ENCODE results near the gene EYA4. TPM values are rescaled to one million over a fixed set of nuclear protein-coding genes. Genes with fewer than 3 reads are reported as not detected.

Gene EYA4
- total RNA-seq, 1 donor from 2014 or later = 1.6 TPM

- Histone ChIP-seq H3K4me2 (ENCODE audit: low read length) (no peak overlapping the region), H3K4me1 (ENCODE audit: insufficient read depth, low read length) (peaks cover 5% of the 10 kb centered on the region), H3K9ac (ENCODE audit: low read length) (no peak overlapping the region), H3K36me3 (ENCODE audit: insufficient read depth, low read length) (no peaks in the 10 kb centered on the region), H3K79me2 (ENCODE audit: insufficient read depth, low read length) (no peaks in the 10 kb centered on the region), H3K4me3 (ENCODE audit: insufficient read depth, low read depth, low read length) (no peak overlapping the region), H3K9me3 (ENCODE audit: insufficient read depth, low read depth, low read length) (no peaks in the 10 kb centered on the region), H4K20me1 (ENCODE audit: insufficient read depth, low read length) (no peaks in the 10 kb centered on the region), H3K27ac (ENCODE audit: low read depth, low read length) (no peak overlapping the region), H2AFZ (ENCODE audit: low read depth, low read length) (no peak overlapping the region), H3K27me3 (ENCODE audit: insufficient read depth, low read length) (peaks cover 3% of the 10 kb centered on the region)
- no peaks in the 10 kb centered on the region for H3K9me3 Mint-ChIP-seq (ENCODE audit: unreplicated experiment)
- DNase-seq (ENCODE audit: low read depth) (no peak), FAIRE-seq (no peak)
- H3K27ac Mint-ChIP-seq (ENCODE audit: unreplicated experiment) = no peak overlapping the region
- H3K4me1 Mint-ChIP-seq (ENCODE audit: low read depth, unreplicated experiment) = peaks cover 3% of the 10 kb centered on the region
- H3K4me3 Mint-ChIP-seq (ENCODE audit: unreplicated experiment) = no peak overlapping the region
- no peaks in the 10 kb centered on the region for H3K36me3 Mint-ChIP-seq (ENCODE audit: low read depth, unreplicated experiment)
- TF ChIP-seq EZH2 (IDR thresholded peaks at IDR 0.05; ENCODE audit: insufficient read depth, low read length) = no peak
- TF ChIP-seq CTCF (IDR thresholded peaks at IDR 0.05; ENCODE audit: insufficient read depth, low read depth, low read length) = no peak
- H3K27me3 Mint-ChIP-seq (ENCODE audit: low read depth, unreplicated experiment) = peaks cover 2% of the 10 kb centered on the region
These were observed 10.5 kb downstream of the EYA4 start for GRCh38 chr6:133251688-133252087.

GRCh38 chr6:133254552-133255228, 13.5 kb downstream of the EYA4 start:
- DNase-seq (ENCODE audit: low read depth) (peak; percentile 47), FAIRE-seq (no peak)
- Histone ChIP-seq H3K4me3 (ENCODE audit: insufficient read depth, low read depth, low read length) (no peak overlapping the region), H3K4me2 (ENCODE audit: low read length) (peak overlapping the region; percentile 6), H3K27me3 (ENCODE audit: insufficient read depth, low read length) (no peaks in the 10 kb centered on the region), H4K20me1 (ENCODE audit: insufficient read depth, low read length) (no peaks in the 10 kb centered on the region), H3K4me1 (ENCODE audit: insufficient read depth, low read length) (peaks cover 5% of the 10 kb centered on the region), H3K36me3 (ENCODE audit: insufficient read depth, low read length) (no peaks in the 10 kb centered on the region), H3K9me3 (ENCODE audit: insufficient read depth, low read depth, low read length) (no peaks in the 10 kb centered on the region), H2AFZ (ENCODE audit: low read depth, low read length) (peak overlapping the region; percentile 3), H3K9ac (ENCODE audit: low read length) (no peak overlapping the region), H3K79me2 (ENCODE audit: insufficient read depth, low read length) (no peaks in the 10 kb centered on the region), H3K27ac (ENCODE audit: low read depth, low read length) (peak overlapping the region; percentile 29)
- no peak overlapping the region for H3K4me3 Mint-ChIP-seq (ENCODE audit: unreplicated experiment)
- H3K27ac Mint-ChIP-seq (ENCODE audit: unreplicated experiment) = peak overlapping the region; percentile 27
- peaks cover 3% of the 10 kb centered on the region for H3K27me3 Mint-ChIP-seq (ENCODE audit: low read depth, unreplicated experiment)
- TF ChIP-seq CTCF (IDR thresholded peaks at IDR 0.05; ENCODE audit: insufficient read depth, low read depth, low read length) = no peak
- no peak for TF ChIP-seq EZH2 (IDR thresholded peaks at IDR 0.05; ENCODE audit: insufficient read depth, low read length)
- peaks cover 3% of the 10 kb centered on the region for H3K4me1 Mint-ChIP-seq (ENCODE audit: low read depth, unreplicated experiment)
- H3K9me3 Mint-ChIP-seq (ENCODE audit: unreplicated experiment) = no peaks in the 10 kb centered on the region
- H3K36me3 Mint-ChIP-seq (ENCODE audit: low read depth, unreplicated experiment) = no peaks in the 10 kb centered on the region

GRCh38 chr6:133257545-133258105, 16.5 kb downstream of the EYA4 start:
- Mint-ChIP-seq H3K27ac (ENCODE audit: unreplicated experiment) (no peak overlapping the region), H3K4me1 (ENCODE audit: low read depth, unreplicated experiment) (peaks cover 3% of the 10 kb centered on the region), H3K4me3 (ENCODE audit: unreplicated experiment) (no peak overlapping the region), H3K36me3 (ENCODE audit: low read depth, unreplicated experiment) (no peaks in the 10 kb centered on the region), H3K27me3 (ENCODE audit: low read depth, unreplicated experiment) (peaks cover 7% of the 10 kb centered on the region), H3K9me3 (ENCODE audit: unreplicated experiment) (no peaks in the 10 kb centered on the region)
- Histone ChIP-seq H3K27ac (ENCODE audit: low read depth, low read length) (no peak overlapping the region), H3K4me2 (ENCODE audit: low read length) (no peak overlapping the region), H3K79me2 (ENCODE audit: insufficient read depth, low read length) (no peaks in the 10 kb centered on the region), H3K9ac (ENCODE audit: low read length) (no peak overlapping the region), H3K4me3 (ENCODE audit: insufficient read depth, low read depth, low read length) (no peak overlapping the region), H3K4me1 (ENCODE audit: insufficient read depth, low read length) (peaks cover 5% of the 10 kb centered on the region), H3K36me3 (ENCODE audit: insufficient read depth, low read length) (no peaks in the 10 kb centered on the region), H3K9me3 (ENCODE audit: insufficient read depth, low read depth, low read length) (no peaks in the 10 kb centered on the region), H3K27me3 (ENCODE audit: insufficient read depth, low read length) (no peaks in the 10 kb centered on the region), H4K20me1 (ENCODE audit: insufficient read depth, low read length) (no peaks in the 10 kb centered on the region), H2AFZ (ENCODE audit: low read depth, low read length) (no peak overlapping the region)
- no peak for FAIRE-seq
- TF ChIP-seq EZH2 (IDR thresholded peaks at IDR 0.05; ENCODE audit: insufficient read depth, low read length) = no peak
- TF ChIP-seq CTCF (IDR thresholded peaks at IDR 0.05; ENCODE audit: insufficient read depth, low read depth, low read length) = no peak
- DNase-seq (ENCODE audit: low read depth) = no peak
